ENCODE results near the gene BRIX1. TPM values are rescaled to one million over a fixed set of nuclear protein-coding genes. Genes with fewer than 3 reads are reported as not detected.
A peak's percentile ranks its signal among the peaks of the same experiment; 100 is the strongest.

The BRIX1 gene
- total and polyA plus RNA-seq, 2 of the 13 experiments (the other 11 are each of a cell fraction or from before 2014, with no cell fraction given) = 23.6 to 78.4 TPM

GRCh38 chr5:34915856-34916192 lies 313 bp downstream of the BRIX1 start (continued):
- TF ChIP-seq NRL (CRISPR knock-in tag; IDR thresholded peaks at IDR 0.05; ENCODE audit: borderline replicate concordance) = no peak
- TF ChIP-seq PREB (CRISPR knock-in tag; IDR thresholded peaks at IDR 0.05) = no peak
- no peak for TF ChIP-seq ATM (IDR thresholded peaks at IDR 0.05; ENCODE audit: borderline replicate concordance)
- TF ChIP-seq SALL2 (CRISPR knock-in tag; IDR thresholded peaks at IDR 0.05) = no peak
- 0 out of 2 replicates have a peak, but pooled peaks have one; percentile 11 for TF ChIP-seq ZNF512B (CRISPR knock-in tag; IDR thresholded peaks at IDR 0.05; ENCODE audit: borderline replicate concordance)
- no peak for TF ChIP-seq ZNF709 (CRISPR knock-in tag; IDR thresholded peaks at IDR 0.05)
- TF ChIP-seq ZBED4 (CRISPR knock-in tag; IDR thresholded peaks at IDR 0.05; ENCODE audit: borderline replicate concordance) = no peak
- no peak for TF ChIP-seq SMARCE1 (IDR thresholded peaks at IDR 0.05; ENCODE audit: borderline replicate concordance)
- 0 out of 2 replicates have a peak, but pooled peaks have one; percentile 45 for TF ChIP-seq ZSCAN22 (CRISPR knock-in tag; IDR thresholded peaks at IDR 0.05)
- no peak for TF ChIP-seq FOXA1 (IDR thresholded peaks at IDR 0.05)
- no peak for TF ChIP-seq FOXA1 (CRISPR knock-in tag; IDR thresholded peaks at IDR 0.05)
- TF ChIP-seq ZSCAN12 (CRISPR knock-in tag; IDR thresholded peaks at IDR 0.05) = no peak
- TF ChIP-seq DMAP1 (CRISPR knock-in tag; IDR thresholded peaks at IDR 0.05) = peak; percentile 19; the same call in 1 of the 2 replicates
- TF ChIP-seq NR0B2 (CRISPR knock-in tag; IDR thresholded peaks at IDR 0.05) = no peak
- peak; percentile 52; the same call in 1 of the 2 replicates for TF ChIP-seq ZBTB3 (CRISPR knock-in tag; IDR thresholded peaks at IDR 0.05; ENCODE audit: borderline replicate concordance, low read depth)
- TF ChIP-seq ZNF564 (CRISPR knock-in tag; IDR thresholded peaks at IDR 0.05) = peak; percentile 6; the same call in 1 of the 2 replicates
- no peak for TF ChIP-seq ZNF12 (CRISPR knock-in tag; IDR thresholded peaks at IDR 0.05)
- no peak for TF ChIP-seq BRCA1 (CRISPR knock-in tag; IDR thresholded peaks at IDR 0.05)
- no peak for TF ChIP-seq HES4 (CRISPR knock-in tag; IDR thresholded peaks at IDR 0.05; ENCODE audit: borderline replicate concordance)
- TF ChIP-seq ZNF878 (CRISPR knock-in tag; IDR thresholded peaks at IDR 0.05) = no peak; the same call in 1 of the 2 replicates
- TF ChIP-seq ZNF317 (CRISPR knock-in tag; IDR thresholded peaks at IDR 0.05) = no peak
- TF ChIP-seq GZF1 (CRISPR knock-in tag; IDR thresholded peaks at IDR 0.05) = 0 out of 2 replicates have a peak, but pooled peaks have one; percentile 14
- TF ChIP-seq RARG (CRISPR knock-in tag; IDR thresholded peaks at IDR 0.05; ENCODE audit: low read depth) = no peak
- TF ChIP-seq U2AF1 (optimal IDR thresholded peaks at IDR 0.05; ENCODE audit: low read depth, low read length) = no peak
- no peak for TF ChIP-seq TCF7 (IDR thresholded peaks at IDR 0.05; ENCODE audit: low read depth)

Data from HepG2 (cell line).